Activated gamma-delta T cell treated with Interleukin-2 at 50 U/mL for 16 hours (primary cell): ENCODE results near the gene LARP6.
"Not testable (repeated sequence)": the region's sequence is repeated elsewhere in the genome, so short reads cannot be mapped to it uniquely, and the experiment has no call there.

Experiments
- DNase-seq: peaks from one replicate; pipeline ENCODE4 v3.0.0-alpha.2; 2020

LARP6 gene

DNA sequence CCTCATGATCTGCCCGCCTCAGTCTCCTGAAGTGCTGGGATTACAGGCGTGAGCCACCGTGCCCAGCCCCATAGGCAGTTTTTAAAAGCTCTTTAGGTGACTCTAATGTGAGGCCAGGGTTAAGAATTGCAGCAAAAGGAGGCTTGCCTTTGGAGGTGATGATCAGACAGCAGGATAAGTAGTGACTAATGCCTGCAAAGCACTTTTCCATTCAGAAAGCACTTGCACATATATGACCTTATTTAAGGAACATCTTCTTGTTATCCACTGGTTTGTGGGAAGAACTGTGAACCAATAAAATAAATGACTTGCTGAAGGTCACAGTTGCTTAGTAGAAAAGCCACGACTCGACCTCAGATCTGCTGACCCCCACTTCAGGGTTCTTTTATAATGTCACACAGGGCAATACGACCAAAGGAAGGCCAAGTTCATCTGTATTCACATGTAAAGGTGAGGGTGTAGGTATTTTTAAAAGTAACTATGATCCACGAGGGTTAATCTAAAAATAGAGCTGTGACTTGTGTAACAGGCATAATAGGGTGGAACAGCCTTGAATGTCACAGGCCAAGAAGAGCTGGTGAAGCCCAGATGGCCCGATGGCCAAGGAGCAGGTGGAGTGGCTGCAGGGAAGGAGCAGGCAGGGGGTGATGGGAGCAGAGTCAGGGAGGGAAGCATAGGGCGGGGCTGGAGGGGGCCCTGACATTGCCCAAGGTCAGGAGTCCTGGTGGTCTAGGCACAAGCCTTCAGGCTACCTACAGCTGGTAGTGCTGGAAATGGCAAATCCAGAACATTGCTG is 24.4 kb downstream of the LARP6 start:
- DNase-seq = no peak

DNA sequence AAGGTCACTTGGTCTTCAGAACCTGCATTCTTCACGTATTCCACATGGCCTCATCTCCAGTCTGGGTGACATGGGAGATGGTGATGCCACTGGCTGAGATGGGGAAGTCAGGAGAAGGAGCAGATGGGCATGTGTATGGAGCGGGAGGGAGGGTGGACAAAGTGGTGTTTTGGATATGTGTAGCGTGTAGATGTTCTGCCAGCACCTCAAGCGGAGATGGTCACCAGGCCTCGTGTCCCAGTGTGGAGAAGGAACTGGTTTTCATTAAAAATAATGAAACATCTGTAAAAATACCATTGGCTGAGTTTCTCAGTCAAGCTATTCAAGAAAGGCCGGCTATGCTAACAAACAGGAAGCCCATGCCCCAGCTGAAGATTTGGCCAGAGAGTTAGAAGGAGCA is 26.2 kb downstream of the LARP6 start:
- no peak for DNase-seq

DNA sequence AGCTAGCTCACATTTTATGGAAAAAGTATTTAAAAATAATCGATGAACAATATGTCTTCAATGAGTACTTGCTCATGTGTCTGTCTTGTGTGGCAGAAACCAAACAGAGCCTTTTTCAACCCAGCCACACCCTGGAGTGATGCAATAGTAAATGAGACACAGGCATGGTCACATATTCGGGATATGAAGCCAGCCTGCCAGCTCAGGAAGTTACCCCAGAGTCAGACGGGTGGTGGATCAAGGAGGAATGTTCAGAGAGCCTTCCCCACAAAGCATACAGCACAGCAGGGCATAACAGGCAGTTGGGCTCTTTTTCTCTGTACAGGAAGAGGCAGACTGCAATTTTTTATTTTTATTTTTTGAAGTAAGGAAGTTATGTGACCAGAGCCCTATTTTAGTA is 27.3 kb downstream of the LARP6 start:
- no peak for DNase-seq

DNA sequence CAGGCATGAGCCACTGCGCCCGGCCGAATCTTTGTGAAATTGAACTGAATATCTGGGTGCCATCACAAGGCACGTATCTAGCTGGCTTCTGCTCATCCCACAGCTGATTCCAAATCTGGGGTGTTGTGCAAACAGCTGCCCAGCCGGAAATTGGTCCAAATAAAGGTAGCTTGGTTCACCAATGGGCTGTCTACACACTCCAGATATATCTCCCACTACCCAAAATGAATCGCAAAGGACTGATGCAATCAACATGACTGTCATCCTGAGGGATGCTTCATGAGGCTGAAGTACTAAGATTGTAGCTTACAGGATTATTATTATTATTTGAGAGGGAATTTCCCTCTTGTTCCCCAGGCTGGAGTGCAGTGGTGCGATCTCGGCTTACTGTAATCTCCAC is 28.1 kb downstream of the LARP6 start:
- DNase-seq = no peak

DNA sequence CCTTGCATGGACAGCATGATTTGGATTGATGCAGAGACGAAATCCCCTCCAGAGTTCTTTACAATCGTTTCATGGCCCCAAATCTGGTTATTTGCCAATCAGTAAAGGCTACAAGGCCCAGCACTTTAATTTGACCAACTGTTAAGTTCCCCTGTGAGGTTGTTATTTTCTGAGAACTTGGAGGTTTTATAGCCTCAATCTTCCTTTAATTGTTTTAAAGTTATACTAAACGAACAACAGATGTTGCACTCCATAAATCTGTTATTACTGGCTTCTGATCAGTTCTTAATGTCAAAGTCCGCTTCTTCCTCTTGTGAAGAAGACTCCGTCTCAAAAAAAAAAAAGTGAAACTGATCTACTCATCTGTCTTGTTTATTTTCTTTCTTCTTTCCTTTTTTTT is 30.8 kb downstream of the LARP6 start:
- no peak for DNase-seq

DNA sequence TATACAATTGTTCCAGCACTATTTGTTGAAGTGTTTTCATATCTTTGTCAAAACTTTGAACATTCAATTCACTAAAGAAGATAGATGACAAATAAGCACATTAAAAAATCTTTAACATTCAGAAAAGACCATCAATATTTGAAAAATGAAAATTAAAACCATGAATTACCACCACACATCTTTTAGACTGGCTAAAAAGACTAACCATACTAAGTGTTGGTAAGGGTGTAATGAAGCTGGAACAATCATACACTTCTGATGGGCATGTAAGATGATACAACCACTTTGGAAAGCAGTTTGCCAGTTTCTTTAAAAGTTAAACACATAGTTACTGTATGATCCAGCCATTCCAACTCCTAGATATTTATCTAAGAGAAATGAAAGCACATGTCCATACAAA is 33.7 kb downstream of the LARP6 start:
- no peak for DNase-seq

DNA sequence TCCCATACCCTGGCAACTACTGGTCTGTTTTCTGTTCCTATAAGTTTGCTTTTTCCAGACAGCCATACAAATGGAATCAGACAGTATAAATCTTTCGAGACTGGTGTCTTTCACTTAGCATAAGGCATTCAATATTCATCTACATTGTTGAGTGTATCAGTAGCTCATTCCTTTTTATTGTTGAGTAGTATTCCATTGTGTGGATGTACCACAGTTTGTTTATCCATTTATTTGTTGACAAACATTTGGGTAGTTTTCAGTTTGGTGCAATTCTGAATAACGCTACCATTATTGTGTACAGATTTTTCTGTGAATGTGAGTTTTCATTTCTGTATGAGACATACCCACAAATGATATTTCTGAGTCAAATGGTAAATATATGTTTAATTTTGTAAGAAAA is 35.4 kb downstream of the LARP6 start:
- DNase-seq = no peak

DNA sequence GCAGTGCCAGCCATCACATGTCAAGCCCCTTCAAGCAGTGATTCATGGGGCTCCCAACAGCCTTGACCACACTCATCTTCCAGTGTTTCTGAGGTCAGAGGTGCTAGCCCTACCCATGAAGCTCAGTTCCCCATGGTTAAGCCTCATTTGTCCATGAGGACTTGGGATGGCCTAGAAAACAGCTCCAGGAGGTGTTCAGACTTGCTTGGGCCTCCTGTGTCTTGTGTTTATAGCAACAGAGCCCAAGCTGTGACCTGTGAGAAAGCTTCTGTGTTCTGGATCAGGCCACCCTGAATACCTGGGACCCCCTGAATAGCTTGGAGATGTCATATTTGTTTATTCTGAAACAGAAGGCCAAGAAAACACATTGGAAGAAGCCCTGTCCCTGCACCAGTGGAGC is 36.7 kb downstream of the LARP6 start:
- DNase-seq = no peak

DNA sequence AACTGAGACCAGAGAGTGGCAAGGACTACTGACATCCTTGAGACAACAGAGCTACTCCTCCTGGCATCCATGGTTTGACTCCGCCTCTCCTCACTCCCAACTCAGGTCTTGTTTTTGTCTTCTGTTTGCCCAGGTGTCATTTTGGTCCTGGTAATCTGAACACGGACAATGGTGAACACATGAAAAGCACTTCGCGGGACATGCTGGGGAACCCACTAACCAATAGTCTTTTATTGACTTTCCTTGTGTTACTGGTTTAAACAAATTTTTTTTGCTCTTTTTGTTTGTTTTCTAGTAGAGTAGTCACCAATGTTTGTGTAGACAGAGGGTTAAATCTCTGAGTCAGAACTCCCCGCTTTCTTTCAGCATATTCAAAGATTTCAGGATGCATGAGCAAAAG is 38.4 kb downstream of the LARP6 start:
- DNase-seq = no peak

DNA sequence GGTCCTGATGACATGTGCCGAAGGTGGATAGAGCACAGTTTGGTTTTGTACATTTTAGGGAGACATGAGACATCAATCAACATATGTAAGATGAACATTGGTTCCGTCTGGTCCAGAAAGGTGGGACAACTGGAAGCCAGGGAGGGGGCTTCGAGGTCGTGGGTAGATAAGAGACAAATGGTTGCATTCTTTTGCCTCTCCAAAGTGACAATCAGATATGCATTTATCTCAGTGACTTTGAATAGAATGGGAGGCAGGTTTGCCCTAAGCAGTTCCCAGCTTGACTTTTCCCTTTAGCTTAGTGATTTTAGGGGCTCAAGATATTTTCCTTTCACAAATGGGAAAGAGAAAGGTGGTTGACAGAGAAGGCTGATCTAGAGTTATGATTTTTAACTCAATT is 38.9 kb downstream of the LARP6 start:
- not testable (repeated sequence) for DNase-seq

DNA sequence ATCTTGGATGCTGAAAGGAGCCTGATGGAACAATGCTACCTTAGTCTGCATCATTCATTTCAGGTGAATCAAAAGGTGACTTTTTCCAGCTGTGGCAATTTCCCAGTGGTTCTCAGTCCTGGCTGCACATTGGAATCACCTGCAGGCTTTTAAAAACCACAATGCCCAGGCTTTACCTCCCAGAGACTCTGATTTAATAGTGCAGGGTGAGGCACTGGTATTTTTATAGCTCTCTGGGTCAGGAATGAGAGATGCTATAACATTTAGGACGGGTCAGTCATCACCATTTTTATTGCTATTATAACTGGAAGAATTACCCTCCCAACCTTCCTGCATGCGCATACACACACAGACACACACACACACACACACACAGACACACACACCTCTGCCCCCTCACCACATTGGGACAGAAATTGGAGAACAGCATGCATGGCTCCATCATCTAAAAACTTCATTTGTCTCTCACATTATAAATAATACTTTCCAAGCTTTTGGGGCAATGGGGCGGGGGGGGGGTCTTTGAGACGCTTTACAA is 41.1 kb downstream of the LARP6 start:
- DNase-seq = no peak

DNA sequence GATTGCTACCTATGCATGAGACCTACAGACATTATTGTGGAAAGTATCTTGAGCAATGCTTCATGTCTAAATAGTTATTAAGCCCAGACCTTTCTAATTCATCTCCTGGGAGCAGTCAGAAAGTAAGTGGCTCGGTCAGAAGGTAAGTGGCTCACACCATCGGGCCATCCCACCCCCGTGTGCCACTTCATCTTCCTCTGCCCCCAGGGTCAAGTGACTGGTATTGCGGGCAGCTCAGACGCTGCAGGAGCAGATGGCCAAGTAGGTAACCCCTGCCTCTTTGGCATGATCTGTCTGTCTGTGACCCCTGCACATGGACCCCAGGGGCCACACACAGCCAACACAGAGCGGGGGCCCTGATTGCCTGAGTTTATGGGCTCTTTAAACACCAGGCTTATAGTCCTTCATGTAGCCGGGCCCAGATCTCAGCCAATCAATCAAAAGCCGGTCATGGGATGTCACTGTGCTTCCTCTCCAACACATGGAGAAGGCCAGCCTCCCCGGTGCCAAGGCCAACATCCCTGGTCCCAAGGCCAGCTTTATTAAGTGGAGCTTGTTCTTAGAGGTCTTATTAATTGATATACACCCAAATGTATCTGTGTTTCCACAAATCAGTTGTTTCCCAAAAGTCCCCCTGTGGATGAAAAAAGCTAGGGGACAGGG is 42.9 kb downstream of the LARP6 start:
- no peak for DNase-seq

DNA sequence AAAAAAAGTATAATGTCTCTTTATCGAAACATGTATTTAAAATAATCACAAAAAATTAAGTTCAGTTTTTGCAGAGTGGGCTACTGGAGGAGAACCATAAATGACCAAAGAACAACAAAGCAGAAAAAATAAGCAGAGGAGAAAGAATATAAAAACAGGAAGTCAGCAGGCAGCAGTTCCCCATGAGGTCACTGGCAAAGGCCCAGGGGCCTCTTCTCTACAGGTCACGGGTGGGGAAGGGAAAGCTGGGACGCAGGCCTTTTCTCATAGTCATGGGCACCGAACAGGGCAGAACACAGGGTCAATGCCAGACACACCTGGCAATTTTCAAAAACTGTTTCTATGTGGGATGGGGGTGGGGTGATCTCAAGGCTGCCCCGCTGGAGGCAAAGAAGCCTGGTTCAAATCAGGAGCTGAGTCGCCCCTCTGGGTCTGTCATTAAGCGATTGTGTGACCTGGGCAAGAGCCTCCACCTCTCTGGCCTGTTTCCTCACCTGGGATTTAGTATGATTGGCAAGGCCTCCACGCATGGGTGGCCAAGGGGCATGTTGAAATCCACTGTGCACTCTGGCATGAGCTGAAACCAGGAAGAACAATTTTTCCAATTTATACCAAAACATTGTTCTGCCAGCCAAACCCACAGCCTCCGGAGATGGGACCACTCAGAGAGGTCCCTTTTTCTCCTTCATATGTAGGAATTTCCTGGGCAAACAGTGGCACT is 46.8 kb downstream of the LARP6 start:
- no peak for DNase-seq

DNA sequence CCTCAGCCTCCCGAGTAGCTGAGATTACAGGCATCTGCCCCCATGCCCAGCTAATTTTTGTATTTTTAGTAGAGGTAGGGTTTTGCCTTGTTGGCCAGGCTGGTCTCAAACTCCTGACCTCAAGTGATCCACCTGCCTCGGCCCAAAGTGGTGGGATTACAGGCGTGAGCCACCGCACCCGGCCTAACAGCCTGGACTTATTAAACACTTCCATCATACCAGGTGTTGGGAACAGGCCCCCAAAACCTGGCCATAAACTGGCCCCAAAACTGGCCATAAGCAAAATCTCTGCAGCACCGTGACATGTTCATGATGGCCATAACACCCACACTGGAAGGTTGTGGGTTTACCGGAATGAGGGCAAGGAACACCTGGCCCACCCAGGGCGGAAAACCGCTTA is 49.6 kb downstream of the LARP6 start:
- DNase-seq = not testable (repeated sequence)

DNA sequence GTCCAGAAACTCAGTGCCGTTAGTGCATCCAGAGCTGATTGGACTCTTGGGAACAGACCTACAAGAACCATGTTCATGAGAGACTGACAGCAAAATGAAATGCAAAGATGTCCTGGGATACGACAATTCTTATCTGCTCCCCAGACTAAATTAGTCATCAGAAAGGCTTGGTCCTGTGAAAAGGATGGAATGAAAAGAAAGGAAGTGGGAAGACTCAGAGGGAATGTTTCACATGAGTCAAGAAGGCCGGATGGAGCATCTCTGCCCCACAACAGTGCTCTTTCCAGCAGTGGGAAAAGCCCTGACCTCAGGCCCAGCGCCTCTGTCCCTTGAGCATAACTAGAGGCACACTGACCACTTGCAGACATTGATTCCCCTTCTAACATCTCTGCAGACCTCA is 51.3 kb downstream of the LARP6 start:
- no peak for DNase-seq

DNA sequence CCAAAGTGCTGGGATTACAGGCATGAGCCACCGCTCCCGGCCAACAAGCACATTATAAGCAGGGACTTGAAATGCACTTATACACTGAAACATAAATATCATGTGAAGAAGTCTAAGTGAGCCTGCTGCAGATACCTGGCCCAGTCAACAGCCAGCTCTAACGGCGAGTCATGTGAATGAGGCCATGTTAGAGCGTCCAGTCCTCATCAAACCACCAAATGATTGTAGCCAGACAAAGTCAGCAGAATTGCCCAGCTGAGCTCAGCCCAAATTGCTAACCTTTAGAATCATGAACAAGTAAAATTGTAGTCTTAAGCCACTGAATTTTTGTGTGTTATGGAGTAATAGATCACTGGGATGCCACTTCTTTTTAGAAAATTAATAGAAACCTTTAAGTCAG is 52.8 kb downstream of the LARP6 start:
- no peak for DNase-seq

DNA sequence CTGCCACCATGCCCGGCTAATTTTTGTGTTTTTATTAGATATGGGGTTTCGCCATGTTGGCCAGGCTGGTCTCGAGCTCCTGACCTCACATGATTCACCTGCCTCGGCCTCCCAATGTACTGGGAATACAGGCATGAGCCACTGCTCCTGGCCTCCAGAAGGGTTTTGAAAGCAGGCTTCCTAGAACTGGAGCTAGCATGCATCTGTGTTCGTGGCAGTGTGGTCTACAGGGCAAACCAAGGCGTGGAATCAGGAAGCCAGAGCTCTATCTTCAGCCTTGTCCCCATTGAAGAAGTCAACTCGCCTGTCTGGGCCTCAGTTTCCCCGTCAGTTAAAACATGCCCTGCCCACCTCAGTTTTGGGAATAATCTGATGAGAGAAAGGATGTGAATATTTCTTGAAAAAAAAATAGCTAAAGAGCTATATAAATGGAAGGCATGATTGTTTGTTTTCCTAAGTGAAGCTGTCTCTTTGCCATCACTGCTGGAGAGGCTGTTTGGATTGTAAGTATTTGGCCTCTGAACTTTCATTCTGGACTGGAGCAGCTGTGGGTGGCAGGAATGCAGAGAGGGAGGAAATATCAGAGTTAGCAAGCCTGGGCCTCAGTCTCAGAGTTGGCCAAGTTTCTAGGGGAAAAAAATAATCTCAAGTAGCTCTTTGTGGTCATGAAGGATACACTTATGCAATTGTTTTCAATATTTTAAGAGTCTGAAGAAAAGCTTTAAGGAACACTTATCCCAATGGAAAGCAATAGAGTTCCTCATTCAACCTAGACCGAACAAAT is 54.1 kb downstream of the LARP6 start:
- no peak for DNase-seq

DNA sequence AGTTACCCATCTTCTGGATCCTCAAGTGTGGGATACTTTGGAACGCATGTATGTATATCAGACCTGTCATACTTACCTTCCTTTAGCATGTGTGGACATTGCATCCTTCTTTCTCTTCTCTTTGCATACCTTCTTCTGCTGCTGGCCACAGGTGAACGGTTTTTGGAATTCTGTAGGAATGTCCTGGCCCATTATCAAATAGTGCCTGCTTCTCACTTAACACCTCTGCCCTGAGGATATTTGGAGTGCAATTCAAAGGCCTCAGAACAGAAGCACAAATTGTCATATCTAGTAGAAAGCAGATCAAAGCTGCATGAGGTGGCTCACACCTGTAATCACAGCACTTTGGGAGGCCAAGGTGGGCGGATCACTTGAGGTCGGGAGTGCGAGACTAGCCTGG is 56.5 kb downstream of the LARP6 start:
- DNase-seq = no peak

DNA sequence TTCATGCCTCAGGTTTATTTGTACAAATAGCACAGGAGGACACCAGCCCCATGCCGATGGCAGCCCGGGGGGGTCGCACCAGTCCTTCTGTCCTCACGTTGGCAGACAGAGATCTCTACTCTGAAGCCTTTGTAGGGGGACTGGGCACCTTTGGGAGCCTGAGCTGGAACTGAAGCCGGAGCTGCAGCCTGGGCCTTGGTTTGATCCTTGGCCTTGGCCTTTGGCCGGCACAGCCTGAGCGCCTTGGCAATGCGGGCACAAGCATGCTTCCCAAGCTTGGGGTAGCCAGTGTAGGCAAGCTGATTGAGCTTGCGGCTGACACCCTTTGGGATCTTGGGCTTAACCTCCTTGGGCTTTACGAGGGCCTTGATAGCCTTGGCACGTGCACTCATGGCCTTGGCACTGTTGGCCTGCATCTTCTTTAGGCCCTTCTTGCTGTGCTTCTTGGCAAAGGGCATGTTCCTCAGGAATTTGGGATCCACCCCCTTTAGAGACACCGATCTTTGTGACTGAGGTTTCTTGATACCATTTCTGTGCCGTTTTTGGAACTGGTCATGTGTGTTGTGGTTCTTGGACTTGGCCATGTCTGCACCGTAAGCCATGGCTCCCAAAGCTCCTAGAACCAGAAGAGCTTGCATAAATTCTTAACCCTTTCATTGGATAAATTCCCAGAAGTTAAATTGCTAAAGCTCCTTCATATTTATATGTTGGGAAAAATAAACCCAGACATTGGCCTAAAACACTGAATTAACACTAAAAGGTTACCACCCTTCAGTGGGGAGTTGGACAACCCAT is 57.2 kb downstream of the LARP6 start:
- DNase-seq = no peak

DNA sequence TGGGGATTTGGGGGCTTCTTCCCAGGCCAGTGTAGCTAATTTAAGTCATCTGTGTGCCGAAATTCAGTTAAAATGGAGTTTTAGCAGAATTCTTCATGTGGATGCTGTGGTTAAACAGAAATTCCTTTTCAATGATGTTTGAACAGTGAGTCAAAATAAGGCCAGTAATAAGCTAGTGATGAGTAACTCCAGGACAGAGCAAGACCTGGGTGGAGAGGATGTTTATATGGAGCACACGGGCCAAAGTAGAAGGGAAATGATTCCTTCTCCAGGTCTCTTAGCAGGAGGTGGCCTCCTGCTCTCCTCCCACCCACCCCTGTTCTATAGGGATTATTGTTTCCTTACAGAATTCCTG is 58.7 kb downstream of the LARP6 start:
- no peak for DNase-seq

DNA sequence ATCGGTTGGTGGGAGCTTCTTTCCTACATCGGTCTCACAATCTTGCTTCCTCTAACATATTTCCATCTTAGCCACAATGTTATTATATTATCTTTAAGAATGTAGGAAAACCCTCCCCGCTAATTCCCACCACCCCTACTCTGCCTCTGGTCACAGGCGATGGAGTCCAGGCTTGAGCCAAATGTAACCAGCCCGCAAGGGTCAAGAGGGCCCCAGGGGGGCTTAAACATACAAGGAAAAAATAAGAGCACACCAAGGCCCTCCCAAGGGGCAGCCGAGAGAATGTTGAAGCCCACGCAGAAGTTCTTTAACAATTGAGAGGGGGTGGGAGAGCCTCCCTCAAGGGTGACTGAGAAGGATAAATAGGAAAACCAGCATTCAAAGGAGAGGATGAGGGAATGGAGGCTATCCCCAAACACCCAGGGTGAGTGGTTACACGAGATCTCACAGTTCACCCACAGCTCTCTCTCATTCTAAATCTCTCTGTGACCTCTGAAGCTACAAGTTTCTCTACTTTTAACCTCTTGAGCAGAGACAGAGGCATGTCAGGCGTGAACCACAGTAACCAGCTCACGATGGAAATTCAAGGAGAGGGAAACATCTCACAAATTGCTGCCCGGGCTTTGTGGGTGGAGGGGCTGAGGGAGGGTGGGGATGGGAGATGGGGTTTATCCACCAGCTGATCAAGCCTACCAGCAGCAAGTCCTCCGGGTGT is 59.2 kb downstream of the LARP6 start:
- DNase-seq = no peak

DNA sequence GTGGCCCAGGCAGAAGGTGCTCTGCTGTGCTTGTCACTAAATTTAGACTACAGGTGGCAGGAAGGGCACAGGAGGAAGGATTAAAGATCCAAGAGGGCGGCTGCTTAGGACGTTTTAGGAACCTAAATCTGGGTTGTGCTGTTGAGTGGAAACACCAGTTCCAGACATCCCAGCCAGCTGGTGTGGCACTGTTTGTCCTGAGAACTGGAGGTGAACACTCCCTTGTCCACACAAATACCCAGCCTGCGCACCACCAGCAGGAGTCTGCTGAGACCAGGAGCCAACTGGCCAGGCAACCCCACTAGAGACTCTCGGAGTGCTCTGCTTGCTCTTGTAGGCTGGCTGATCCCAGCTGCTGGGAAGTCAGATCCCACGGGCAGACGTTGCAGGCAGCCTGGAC is 60.3 kb downstream of the LARP6 start:
- DNase-seq = no peak
